NCI-H2029 (cell line): Measurements from ENCODE around the gene POLR2L.

Experiments
- DNase-seq: peaks from one replicate; lab custom pipeline; 2025; lab: John Stamatoyannopoulos, UW

POLR2L gene

DNA sequence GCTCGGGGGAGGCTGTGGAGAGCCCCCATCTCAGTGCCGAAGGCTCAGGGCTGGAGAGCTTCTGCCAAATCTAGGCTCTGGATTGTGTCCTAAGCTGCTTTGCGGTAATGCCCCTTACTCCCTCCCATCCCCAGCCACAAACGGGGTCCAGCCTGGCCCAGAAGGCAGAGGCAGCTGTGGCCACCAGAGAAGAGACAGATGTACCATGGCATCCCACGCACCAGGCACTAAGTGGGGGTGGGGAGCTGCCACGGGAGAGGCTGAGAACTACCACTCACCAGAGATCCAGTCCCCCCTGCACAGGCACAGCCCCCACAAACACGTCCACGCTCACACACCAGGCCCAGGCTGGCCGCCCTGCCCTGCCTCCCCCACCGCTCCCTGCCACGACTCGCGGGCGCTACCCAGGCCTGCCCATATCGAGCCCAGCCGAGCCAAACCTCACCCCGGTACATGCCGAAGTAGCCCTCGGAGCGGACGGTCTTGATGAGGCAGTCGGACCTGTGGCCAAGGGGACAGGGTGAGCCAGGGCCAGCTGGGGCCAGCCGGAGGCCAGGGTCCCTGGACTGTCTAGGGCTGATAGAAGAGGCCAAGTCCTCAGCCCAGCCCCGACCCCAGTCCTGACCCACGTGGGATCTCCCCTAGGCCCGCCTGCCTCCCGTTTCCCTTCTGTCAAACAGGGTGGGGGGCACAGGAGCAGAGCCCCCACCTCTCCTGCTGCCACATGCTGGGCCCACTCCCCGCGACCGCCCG, 48.1 kb downstream of the POLR2L start:
- DNase-seq, result no peak

DNA sequence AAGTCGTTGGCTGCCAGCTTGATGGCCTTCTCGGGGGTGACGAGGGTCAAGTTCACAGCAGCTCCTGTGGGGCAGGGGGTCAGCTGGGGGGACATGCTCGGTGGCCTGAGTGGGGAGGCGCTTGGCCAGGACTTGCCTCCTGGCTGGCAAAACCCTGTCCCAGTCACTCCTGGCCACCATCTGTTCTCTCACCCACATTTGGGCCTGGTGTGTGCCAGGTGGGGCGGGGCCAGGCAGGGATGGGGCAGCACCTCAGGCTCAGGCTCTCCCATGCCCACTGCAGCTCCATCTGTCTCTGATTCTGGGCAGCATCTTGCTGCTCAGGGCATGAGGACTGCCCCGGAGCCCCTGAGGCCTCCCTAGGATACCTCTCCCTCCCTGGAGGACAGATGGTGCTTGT, 48.8 kb downstream of the POLR2L start:
- DNase-seq, result no peak

GRCh38 chr11:792873-793272, 49.5 kb downstream of the POLR2L start:
- no peak for DNase-seq

DNA sequence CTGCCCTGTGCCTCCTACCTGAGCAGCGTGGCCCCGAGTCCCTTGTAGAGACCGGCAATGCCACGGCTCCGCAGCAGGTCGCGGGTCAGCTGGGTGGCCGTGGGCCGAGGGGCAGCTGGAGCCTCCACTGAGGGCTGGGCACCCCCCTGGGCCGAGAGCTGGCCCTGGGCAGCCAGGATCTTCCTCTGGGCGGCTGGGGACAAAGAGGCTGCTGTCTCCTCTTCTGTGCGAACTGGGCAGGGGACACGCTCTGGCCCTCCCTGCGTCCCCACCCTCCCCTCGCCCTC, 49.9 kb downstream of the POLR2L start:
- no peak for DNase-seq

GRCh38 chr11:791658-792534, 50.4 kb downstream of the POLR2L start:
- DNase-seq, result no peak

DNA sequence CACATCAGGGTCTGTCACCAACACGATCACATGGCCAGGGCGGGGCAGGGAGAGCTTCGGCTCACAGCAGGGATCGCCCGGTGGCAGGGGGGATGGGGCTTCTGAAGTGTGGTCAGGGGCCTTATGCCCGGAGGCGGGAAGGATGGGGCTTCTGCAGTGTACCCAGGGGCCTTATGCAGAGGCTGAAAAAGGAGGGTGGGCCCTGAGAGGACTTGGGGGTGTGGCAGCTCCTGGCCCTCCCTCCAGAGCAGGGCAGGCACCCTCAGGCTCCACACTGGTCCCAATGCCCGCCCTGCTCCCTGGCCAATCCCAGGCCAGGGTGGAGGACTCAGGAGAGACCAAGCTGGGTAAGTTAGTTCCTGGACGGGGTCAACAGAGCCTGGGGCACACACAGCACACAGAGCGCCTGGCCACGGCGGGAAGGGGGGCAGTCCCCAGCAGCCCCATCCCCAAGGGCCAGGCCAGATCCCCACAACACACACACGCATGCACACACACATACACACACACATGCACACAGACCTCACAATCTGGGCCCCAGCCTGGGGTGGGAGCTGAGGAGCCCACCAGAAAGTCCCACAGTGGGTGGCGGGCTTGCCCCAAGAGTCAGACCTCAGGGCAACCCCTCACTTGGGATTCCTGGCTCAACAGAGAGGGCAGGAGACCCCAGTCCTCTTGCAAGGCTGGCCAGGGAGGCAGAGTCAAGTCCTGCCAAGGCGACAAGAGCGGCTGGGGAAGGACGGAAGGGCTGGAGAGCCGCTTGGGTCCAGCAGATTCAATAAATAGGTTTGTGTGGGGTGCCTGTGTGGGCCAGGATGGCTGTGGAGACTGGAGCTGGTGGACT, 51.4 kb downstream of the POLR2L start:
- DNase-seq, result no peak

- no peak for DNase-seq
Measured at GRCh38 chr11:789943-790342, 52.4 kb downstream of the POLR2L start, which contains the start of gene CEND1. CEND1 (minus strand) TSS chr11:790090; CDS start chr11:788576, 1,514 bp downstream.
